SJCRH30 (cell line): ENCODE data around the gene CROCC2. TPM values are rescaled to one million over a fixed set of nuclear protein-coding genes. Genes with fewer than 3 reads are reported as not detected.
A peak's percentile ranks its signal among the peaks of the same experiment; 100 is the strongest.
"Not testable (repeated sequence)": the region's sequence is repeated elsewhere in the genome, so short reads cannot be mapped to it uniquely, and the experiment has no call there.

Experiments
- DNase-seq, 2 experiments: peaks; one replicate each; pipeline ENCODE4 v3.0.0-alpha.2; 2015 to 2020
- H3K27ac ChIP-seq: fragments of 250-450 bp; sonication (Bioruptor Pico); 2 replicates; pipeline ENCODE4 v1.5.1; 2020; ENCODE audit warnings: mild to moderate bottlenecking, moderate library complexity
- H3K27me3 ChIP-seq: fragments of 250-450 bp; sonication (Bioruptor Pico); 2 replicates; pipeline ENCODE4 v1.5.1; 2020; ENCODE audit warnings: mild to moderate bottlenecking, moderate library complexity
- H3K36me3 ChIP-seq: fragments of 250-450 bp; sonication (Bioruptor Pico); 2 replicates; pipeline ENCODE4 v1.5.1; 2020; ENCODE audit warnings: mild to moderate bottlenecking, moderate library complexity
- H3K4me1 ChIP-seq: fragments of 250-450 bp; sonication (Bioruptor Pico); 2 replicates; pipeline ENCODE4 v1.5.1; 2020; ENCODE audit warnings: mild to moderate bottlenecking, moderate library complexity
- H3K4me3 ChIP-seq: fragments of 250-450 bp; sonication (Bioruptor Pico); 2 replicates; pipeline ENCODE4 v1.5.1; 2020; ENCODE audit warnings: mild to moderate bottlenecking, moderate library complexity
- H3K9me3 ChIP-seq: fragments of 250-450 bp; sonication (Bioruptor Pico); replicated peaks from 2 replicates; pipeline ENCODE4 v1.5.1; 2020; ENCODE audit warnings: mild to moderate bottlenecking, moderate library complexity
- total RNA-seq: library from RNA; depleted of rRNA; stranded (reverse); fragments of >200 nt; shearing (Covaris generic); gene quantifications from 2 replicates; pipeline ENCODE4 v1.2.3, GENCODE V29; 2014

CROCC2 gene
- total RNA-seq, 1 experiment from 2014 or later = 0.26 TPM

DNA sequence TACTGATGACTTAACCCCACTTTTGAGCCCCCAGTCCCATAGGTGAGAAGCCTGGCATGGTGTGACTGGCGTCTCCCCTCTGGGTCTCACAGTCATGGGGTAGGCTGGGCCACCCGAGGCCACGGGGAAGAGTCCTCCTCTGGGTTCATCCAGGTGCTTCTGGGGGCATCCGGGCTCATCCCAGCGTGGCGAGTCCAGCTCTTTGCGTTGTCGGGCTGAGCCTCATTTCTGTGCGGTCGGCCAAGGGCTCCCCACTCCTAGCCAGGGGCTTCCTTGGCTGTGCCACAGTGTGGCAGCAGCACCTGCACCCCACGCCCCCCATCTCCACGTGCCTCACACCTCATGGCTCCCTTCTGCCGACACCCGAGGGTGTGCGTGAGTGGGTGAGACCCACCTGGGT lies 64.7 kb downstream of the CROCC2 start:
- DNase-seq = no peak
- Histone ChIP-seq H3K9me3 (peaks cover 6% of the 10 kb centered on the region; the same call in 1 of the 2 replicates), H3K36me3 (no peaks in the 10 kb centered on the region), H3K4me3 (no peak overlapping the region), H3K27me3 (no peaks in the 10 kb centered on the region), H3K27ac (no peak overlapping the region), H3K4me1 (0 out of 2 replicates have a peak, but pooled peaks cover 2% of the 10 kb centered on the region)

GRCh38 chr2:240972201-240972600 lies 66.1 kb downstream of the CROCC2 start:
- H3K27ac ChIP-seq = no peak overlapping the region
- no peaks in the 10 kb centered on the region for H3K27me3 ChIP-seq
- H3K4me3 ChIP-seq = no peak overlapping the region
- H3K9me3 ChIP-seq = peaks cover 6% of the 10 kb centered on the region; the same call in 1 of the 2 replicates
- no peaks in the 10 kb centered on the region for H3K36me3 ChIP-seq
- no peak for DNase-seq
- H3K4me1 ChIP-seq = 0 out of 2 replicates have a peak, but pooled peaks cover 2% of the 10 kb centered on the region

DNA sequence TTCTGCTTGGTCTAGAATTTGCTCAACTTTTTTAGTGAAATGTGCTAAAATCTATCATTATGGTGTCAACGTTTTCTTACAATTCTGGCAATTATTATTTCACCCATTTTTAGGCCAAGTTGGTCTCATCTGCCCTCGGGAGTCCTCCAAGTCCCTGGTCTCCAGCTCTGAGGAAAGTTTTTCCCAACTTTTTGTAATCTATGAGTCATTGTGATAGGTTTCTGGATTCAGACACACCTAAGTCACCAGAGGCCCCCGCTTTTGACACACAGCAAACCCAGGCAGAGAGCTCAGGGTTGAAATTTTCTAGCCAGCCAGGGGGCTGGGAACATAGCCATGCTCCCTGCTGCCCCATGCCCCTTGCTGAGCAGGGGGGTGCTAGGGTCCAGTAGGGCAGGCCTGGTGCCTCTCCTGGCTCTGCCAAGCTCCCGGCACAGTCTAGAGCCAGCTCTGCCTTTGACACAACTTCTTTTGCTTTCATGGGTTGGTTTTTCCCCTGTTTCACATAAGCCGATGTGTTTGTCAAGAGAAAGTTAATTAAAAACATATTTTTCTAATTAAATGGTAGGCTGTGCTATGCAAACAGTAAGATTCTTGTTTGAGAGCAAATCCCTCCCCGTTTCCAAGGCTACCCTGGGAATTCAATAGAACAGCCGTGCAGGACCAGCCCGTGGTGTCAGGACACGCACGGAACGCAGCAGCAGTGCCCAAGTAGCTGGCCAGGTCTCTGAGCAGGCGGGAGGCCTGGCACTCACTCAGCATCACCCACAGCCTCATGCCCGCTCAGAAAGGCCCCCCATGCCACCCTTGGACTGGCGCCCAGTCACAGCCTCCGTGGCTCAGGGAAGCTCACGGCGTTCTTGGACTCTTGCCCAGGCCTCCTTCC lies 66.7 kb downstream of the CROCC2 start:
- no peaks in the 10 kb centered on the region for H3K27me3 ChIP-seq
- H3K27ac ChIP-seq = no peak overlapping the region
- no peak overlapping the region for H3K4me3 ChIP-seq
- H3K4me1 ChIP-seq = 0 out of 2 replicates have a peak, but pooled peaks cover 2% of the 10 kb centered on the region
- peaks cover 6% of the 10 kb centered on the region; the same call in 1 of the 2 replicates for H3K9me3 ChIP-seq
- no peak for DNase-seq
- H3K36me3 ChIP-seq = no peaks in the 10 kb centered on the region

GRCh38 chr2:240974771-240975572 lies 68.8 kb downstream of the CROCC2 start:
- Histone ChIP-seq H3K9me3 (peaks cover 6% of the 10 kb centered on the region; the same call in 1 of the 2 replicates), H3K27ac (no peak overlapping the region), H3K36me3 (no peaks in the 10 kb centered on the region), H3K4me1 (0 out of 2 replicates have a peak, but pooled peaks cover 2% of the 10 kb centered on the region), H3K4me3 (no peak overlapping the region), H3K27me3 (no peaks in the 10 kb centered on the region)
- DNase-seq = no peak

- not testable (repeated sequence) for H3K27ac ChIP-seq, H3K4me1 ChIP-seq, H3K36me3 ChIP-seq, H3K4me3 ChIP-seq, H3K9me3 ChIP-seq, H3K27me3 ChIP-seq, DNase-seq
These were observed 69.8 kb downstream of the CROCC2 start for GRCh38 chr2:240975903-240976302.

DNA sequence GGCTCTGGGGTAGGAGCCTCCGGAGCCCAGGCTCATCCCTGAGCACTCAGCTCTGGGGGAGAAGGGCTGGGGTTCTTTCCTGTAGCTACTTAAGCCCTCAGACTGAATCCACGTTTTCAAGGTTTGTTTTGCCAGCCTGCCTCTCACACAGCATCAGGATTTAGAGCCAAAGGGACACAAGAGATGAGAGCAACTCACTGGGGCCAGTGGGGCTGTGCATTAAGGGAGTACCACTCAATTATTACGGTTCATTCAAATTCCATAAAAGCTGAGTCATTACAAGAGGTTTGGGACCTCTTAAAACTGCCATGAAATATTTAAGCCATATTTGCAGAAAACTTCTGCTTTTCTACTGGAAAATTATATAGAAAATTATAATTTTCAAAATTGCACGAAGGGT lies 75.1 kb downstream of the CROCC2 start:
- H3K4me1 ChIP-seq = peaks cover 8% of the 10 kb centered on the region
- no peaks in the 10 kb centered on the region for H3K27me3 ChIP-seq
- no peak overlapping the region for H3K4me3 ChIP-seq
- DNase-seq = peak; percentile 51 to 65
- no peaks in the 10 kb centered on the region for H3K36me3 ChIP-seq
- H3K27ac ChIP-seq = peak overlapping the region; percentile 17; the same call in 1 of the 2 replicates
- H3K9me3 ChIP-seq = no peaks in the 10 kb centered on the region

GRCh38 chr2:240981871-240982800 lies 76.0 kb downstream of the CROCC2 start:
- H3K27ac ChIP-seq = peak overlapping the region; percentile 17; the same call in 1 of the 2 replicates
- no peaks in the 10 kb centered on the region for H3K9me3 ChIP-seq
- no peak overlapping the region for H3K4me3 ChIP-seq
- no peaks in the 10 kb centered on the region for H3K27me3 ChIP-seq
- no peak for DNase-seq
- H3K36me3 ChIP-seq = no peaks in the 10 kb centered on the region
- peaks cover 16% of the 10 kb centered on the region for H3K4me1 ChIP-seq

DNA sequence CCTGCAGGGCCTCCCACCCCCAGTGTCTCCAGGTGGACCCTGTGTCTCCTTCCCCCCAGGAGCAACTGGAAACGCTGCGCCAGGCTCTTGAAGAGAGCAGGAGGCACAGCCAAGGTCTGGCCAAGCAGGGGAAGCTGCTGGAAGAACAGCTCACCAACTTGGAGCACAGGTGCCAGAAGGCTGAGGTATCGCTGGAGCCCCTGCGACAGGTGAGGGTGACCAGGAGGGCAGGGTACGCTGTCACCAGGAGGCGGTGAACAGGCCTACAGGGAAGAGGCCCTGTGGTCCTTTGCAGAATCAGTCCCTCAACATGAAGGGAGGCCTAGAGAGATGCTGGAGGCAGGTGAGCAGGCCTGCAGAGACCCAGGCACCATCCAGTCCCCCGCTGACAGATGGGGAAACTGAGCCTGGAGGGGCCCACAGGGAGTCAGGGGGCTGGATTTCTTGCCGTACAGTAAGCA lies 76.7 kb downstream of the CROCC2 start:
- Histone ChIP-seq H3K4me1 (peaks cover 19% of the 10 kb centered on the region), H3K4me3 (no peak overlapping the region), H3K36me3 (no peaks in the 10 kb centered on the region), H3K27ac (no peak overlapping the region), H3K9me3 (peaks cover under 1% of the 10 kb centered on the region), H3K27me3 (no peaks in the 10 kb centered on the region)
- no peak for DNase-seq

- Histone ChIP-seq H3K36me3 (no peaks in the 10 kb centered on the region), H3K27me3 (no peaks in the 10 kb centered on the region), H3K9me3 (peaks cover 7% of the 10 kb centered on the region), H3K4me1 (peaks cover 19% of the 10 kb centered on the region), H3K27ac (no peak overlapping the region), H3K4me3 (no peak overlapping the region)
- DNase-seq = no peak
These were observed 77.3 kb downstream of the CROCC2 start for GRCh38 chr2:240983361-240983995.

GRCh38 chr2:240983996-240984498 lies 77.9 kb downstream of the CROCC2 start:
- Histone ChIP-seq H3K27ac (no peak overlapping the region), H3K36me3 (no peaks in the 10 kb centered on the region), H3K4me1 (peaks cover 19% of the 10 kb centered on the region), H3K4me3 (no peak overlapping the region), H3K9me3 (peaks cover 7% of the 10 kb centered on the region), H3K27me3 (no peaks in the 10 kb centered on the region)
- DNase-seq = no peak

GRCh38 chr2:240985881-240986786 lies 80.0 kb downstream of the CROCC2 start:
- no peaks in the 10 kb centered on the region for H3K36me3 ChIP-seq

GRCh38 chr2:240986787-240987411 lies 80.8 kb downstream of the CROCC2 start:
- peak; percentile 56 to 74 for DNase-seq
- Histone ChIP-seq H3K4me3 (no peak overlapping the region), H3K36me3 (no peaks in the 10 kb centered on the region), H3K27me3 (no peaks in the 10 kb centered on the region), H3K4me1 (peaks cover 24% of the 10 kb centered on the region), H3K9me3 (peaks cover 7% of the 10 kb centered on the region), H3K27ac (peak overlapping the region; percentile 8; the same call in 1 of the 2 replicates)

More at GRCh38 chr2:240985881-240986786, 80.0 kb downstream of the CROCC2 start:
- Histone ChIP-seq H3K27me3 (no peaks in the 10 kb centered on the region), H3K4me1 (peaks cover 31% of the 10 kb centered on the region), H3K27ac (no peak overlapping the region; the same call in 1 of the 2 replicates), H3K9me3 (peaks cover 7% of the 10 kb centered on the region), H3K4me3 (no peak overlapping the region)
- no peak for DNase-seq
